GM13976 (cell line): ENCODE measurements around the gene EYS.

ENCODE experiments used
- DNase-seq: peaks from one replicate; pipeline ENCODE4 v3.0.0; 2012; ENCODE audit warnings: low spot score
- CTCF ChIP-seq: IDR thresholded peaks from 2 replicates; pipeline ENCODE4 v1.5.1; 2012; ENCODE audit warnings: borderline replicate concordance, mild to moderate bottlenecking; ENCODE audit not compliant: insufficient read depth; ENCODE audit errors: extremely low read depth, missing control alignments, control extremely low read depth
- in situ Hi-C: fragments of 300-500 bp; cut with MboI; formaldehyde crosslinking; loops from one replicate; pipeline ENCODE4 v1.12.0; 2022; ENCODE audit warnings: low sequenced_read_pairs, mixed read lengths, inconsistent platforms; ENCODE audit not compliant: unreplicated experiment

EYS gene

GRCh38 chr6:64807785-64808184 lies 899.2 kb downstream of the EYS start:
- in situ Hi-C loops, result no loop called here
- no peak for DNase-seq
- TF ChIP-seq CTCF, result no peak

GRCh38 chr6:64803470-64804166 lies 903.4 kb downstream of the EYS start:
- TF ChIP-seq CTCF, result no peak
- in situ Hi-C loops, result no loop called here
- no peak for DNase-seq

GRCh38 chr6:64792534-64792933 lies 914.5 kb downstream of the EYS start:
- in situ Hi-C loops, result no loop called here
- no peak for DNase-seq
- TF ChIP-seq CTCF, result no peak

GRCh38 chr6:64789476-64789875 lies 917.5 kb downstream of the EYS start:
- in situ Hi-C loops, result no loop called here
- TF ChIP-seq CTCF, result no peak
- no peak for DNase-seq

- in situ Hi-C loops, result no loop called here
- TF ChIP-seq CTCF, result no peak
- no peak for DNase-seq
These were observed 920.3 kb downstream of the EYS start for GRCh38 chr6:64786736-64787135.

- no peak for TF ChIP-seq CTCF
- in situ Hi-C loops, result no loop called here
- no peak for DNase-seq
These were observed 924.1 kb downstream of the EYS start for GRCh38 chr6:64782877-64783276.
